HL-60 (cell line): ENCODE measurements around the gene ZFYVE16.

Experiments
- DNase-seq, 2 experiments: peaks; one replicate each; pipeline ENCODE4 v3.0.0-alpha.2; 2010 to 2020; ENCODE audit warnings: low read depth in 1 of 2, low spot score in 1 of 2
- H3K27ac ChIP-seq: fragments of 250-450 bp; sonication (Bioruptor Pico); replicated peaks from 2 replicates; pipeline ENCODE4 v1.5.1; 2020; ENCODE audit warnings: mild to moderate bottlenecking, moderate library complexity
- H3K27me3 ChIP-seq: fragments of 250-450 bp; sonication (Bioruptor Pico); 2 replicates; pipeline ENCODE4 v1.5.1; 2021; ENCODE audit warnings: mild to moderate bottlenecking, moderate library complexity; ENCODE audit not compliant: insufficient read depth, poor library complexity, severe bottlenecking
- H3K4me3 ChIP-seq: replicated peaks from 2 replicates; pipeline ENCODE4 v1.5.1; 2011; ENCODE audit warnings: mild to moderate bottlenecking, control low read depth, low read length; ENCODE audit not compliant: insufficient read depth
- CTCF ChIP-seq: IDR thresholded peaks from one replicate; pipeline ENCODE4 v1.5.1; 2011; ENCODE audit warnings: low read length, control low read depth, inconsistent platforms; ENCODE audit not compliant: insufficient read depth
- GABPA ChIP-seq: IDR thresholded peaks from 2 replicates; pipeline ENCODE4 v1.6.1; 2012; ENCODE audit warnings: low read depth
- POLR2AphosphoS5 ChIP-seq: IDR thresholded peaks from 2 replicates; pipeline ENCODE4 v1.6.1; 2012; ENCODE audit warnings: low read depth
- REST ChIP-seq: IDR thresholded peaks from 2 replicates; pipeline ENCODE4 v1.6.1; 2012; ENCODE audit warnings: low read depth; ENCODE audit not compliant: insufficient replicate concordance
- SPI1 ChIP-seq: IDR thresholded peaks from 2 replicates; pipeline ENCODE4 v1.6.1; 2012; ENCODE audit warnings: low read depth, mild to moderate bottlenecking, borderline replicate concordance

The ZFYVE16 gene

DNA sequence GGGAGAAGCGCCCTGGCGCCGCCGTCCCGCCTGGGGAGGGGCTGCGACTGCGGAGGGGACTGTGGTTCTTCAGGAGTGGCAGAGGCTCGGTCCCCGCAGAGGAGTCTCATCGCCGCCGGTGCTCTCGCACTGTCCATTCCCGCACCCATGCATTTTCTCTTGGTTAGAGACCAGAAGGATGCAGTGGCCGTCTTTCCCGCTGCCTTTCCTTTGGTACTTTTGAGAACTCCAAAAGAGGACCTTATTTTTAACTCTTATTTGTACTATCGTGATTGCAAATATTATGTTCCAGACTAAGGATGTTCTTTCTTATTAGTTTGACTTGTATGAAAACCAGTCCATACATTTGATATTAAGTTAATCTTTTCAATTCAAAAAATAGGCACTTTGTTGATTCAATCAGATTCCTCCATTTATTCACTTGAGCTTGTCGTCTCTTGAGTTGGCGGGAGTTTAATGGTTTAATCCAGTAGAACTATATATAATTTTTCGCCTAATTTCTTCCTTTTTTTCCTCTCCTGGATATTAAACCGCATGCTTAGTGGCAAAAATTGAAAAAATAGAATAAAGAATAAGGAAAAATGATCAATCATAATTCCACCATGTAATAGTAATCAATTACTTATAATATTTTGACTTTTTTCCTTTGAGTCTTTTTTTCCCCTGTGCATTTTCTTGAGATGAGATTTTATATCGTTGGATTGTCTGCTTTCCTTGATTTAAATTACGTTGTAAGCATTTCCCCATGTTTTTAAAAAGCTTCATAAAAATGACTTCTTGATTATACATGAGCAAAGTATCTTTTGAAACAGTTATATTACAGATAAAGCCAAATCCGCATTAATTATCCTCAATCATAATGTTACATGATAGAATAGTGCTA is 861 bp downstream of the ZFYVE16 start:
- TF ChIP-seq REST (no peak), CTCF (no peak), GABPA (no peak), POLR2AphosphoS5 (no peak), SPI1 (no peak)
- peak overlapping the region; percentile 81 for H3K4me3 ChIP-seq
- DNase-seq, result peak in 1 of 2 experiments; percentile 7
- H3K27ac ChIP-seq, result peak overlapping the region; percentile 84
- no peaks in the 10 kb centered on the region for H3K27me3 ChIP-seq

GRCh38 chr5:80409367-80409966 is 1.6 kb downstream of the ZFYVE16 start:
- H3K27me3 ChIP-seq, result no peaks in the 10 kb centered on the region
- no peak overlapping the region for H3K27ac ChIP-seq
- H3K4me3 ChIP-seq, result no peak overlapping the region
- no peak for DNase-seq
- TF ChIP-seq POLR2AphosphoS5 (no peak), SPI1 (no peak), GABPA (no peak), CTCF (no peak), REST (no peak)

- no peak for TF ChIP-seq REST
- no peak for TF ChIP-seq CTCF
- TF ChIP-seq GABPA, result no peak
- TF ChIP-seq SPI1, result no peak
- no peak for TF ChIP-seq POLR2AphosphoS5
- no peak overlapping the region for H3K4me3 ChIP-seq
- H3K27me3 ChIP-seq, result no peaks in the 10 kb centered on the region
- no peak for DNase-seq
- H3K27ac ChIP-seq, result no peak overlapping the region
Measured at GRCh38 chr5:80411589-80412219, 3.8 kb downstream of the ZFYVE16 start.
